ENCODE measurements around the gene CSTB.

CSTB gene

GRCh38 chr21:43820466-43820865 is 44.4 kb upstream of the CSTB start:
- H3K4me2 ChIP-seq (ENCODE audit: low read depth, low read length), result no peak overlapping the region
- peaks cover 8% of the 10 kb centered on the region; the same call in 1 of the 2 replicates for H3F3A ChIP-seq (ENCODE audit: insufficient read depth, low read length)
- H3K79me2 ChIP-seq (ENCODE audit: low read length), result no peaks in the 10 kb centered on the region
- no peak for DNase-seq
- H3K9me2 ChIP-seq (replicated peaks; ENCODE audit: insufficient read depth, low read length), result no peaks in the 10 kb centered on the region
- H3K9ac ChIP-seq (ENCODE audit: low read length), result no peak overlapping the region
- H3K4me3 ChIP-seq (ENCODE audit: low read length), result no peak overlapping the region
- H3K9me3 ChIP-seq (replicated peaks; ENCODE audit: insufficient read depth, low read length), result no peaks in the 10 kb centered on the region
- H3K4me1 ChIP-seq (ENCODE audit: low read length), result peaks cover 9% of the 10 kb centered on the region
- no peak for TF ChIP-seq EZH2phosphoT487 (IDR thresholded peaks at IDR 0.05; ENCODE audit: low read length)
- TF ChIP-seq, protein P1, sequence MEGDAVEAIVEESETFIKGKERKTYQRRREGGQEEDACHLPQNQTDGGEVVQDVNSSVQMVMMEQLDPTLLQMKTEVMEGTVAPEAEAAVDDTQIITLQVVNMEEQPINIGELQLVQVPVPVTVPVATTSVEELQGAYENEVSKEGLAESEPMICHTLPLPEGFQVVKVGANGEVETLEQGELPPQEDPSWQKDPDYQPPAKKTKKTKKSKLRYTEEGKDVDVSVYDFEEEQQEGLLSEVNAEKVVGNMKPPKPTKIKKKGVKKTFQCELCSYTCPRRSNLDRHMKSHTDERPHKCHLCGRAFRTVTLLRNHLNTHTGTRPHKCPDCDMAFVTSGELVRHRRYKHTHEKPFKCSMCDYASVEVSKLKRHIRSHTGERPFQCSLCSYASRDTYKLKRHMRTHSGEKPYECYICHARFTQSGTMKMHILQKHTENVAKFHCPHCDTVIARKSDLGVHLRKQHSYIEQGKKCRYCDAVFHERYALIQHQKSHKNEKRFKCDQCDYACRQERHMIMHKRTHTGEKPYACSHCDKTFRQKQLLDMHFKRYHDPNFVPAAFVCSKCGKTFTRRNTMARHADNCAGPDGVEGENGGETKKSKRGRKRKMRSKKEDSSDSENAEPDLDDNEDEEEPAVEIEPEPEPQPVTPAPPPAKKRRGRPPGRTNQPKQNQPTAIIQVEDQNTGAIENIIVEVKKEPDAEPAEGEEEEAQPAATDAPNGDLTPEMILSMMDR (IDR thresholded peaks at IDR 0.05; ENCODE audit: low read length), result no peak
- TF ChIP-seq EZH2 (optimal IDR thresholded peaks at IDR 0.05; ENCODE audit: low read depth, low read length), result no peak
- no peaks in the 10 kb centered on the region for H4K20me1 ChIP-seq (ENCODE audit: insufficient read depth, low read length)
- H3K36me3 ChIP-seq (replicated peaks; ENCODE audit: insufficient read depth, low read length), result no peaks in the 10 kb centered on the region
- H3K27ac ChIP-seq (ENCODE audit: low read length), result no peak overlapping the region
- H3K27me3 ChIP-seq (replicated peaks; ENCODE audit: insufficient read depth, low read length), result peaks cover 10% of the 10 kb centered on the region
- H2AFZ ChIP-seq (ENCODE audit: low read length), result no peak overlapping the region

DNA sequence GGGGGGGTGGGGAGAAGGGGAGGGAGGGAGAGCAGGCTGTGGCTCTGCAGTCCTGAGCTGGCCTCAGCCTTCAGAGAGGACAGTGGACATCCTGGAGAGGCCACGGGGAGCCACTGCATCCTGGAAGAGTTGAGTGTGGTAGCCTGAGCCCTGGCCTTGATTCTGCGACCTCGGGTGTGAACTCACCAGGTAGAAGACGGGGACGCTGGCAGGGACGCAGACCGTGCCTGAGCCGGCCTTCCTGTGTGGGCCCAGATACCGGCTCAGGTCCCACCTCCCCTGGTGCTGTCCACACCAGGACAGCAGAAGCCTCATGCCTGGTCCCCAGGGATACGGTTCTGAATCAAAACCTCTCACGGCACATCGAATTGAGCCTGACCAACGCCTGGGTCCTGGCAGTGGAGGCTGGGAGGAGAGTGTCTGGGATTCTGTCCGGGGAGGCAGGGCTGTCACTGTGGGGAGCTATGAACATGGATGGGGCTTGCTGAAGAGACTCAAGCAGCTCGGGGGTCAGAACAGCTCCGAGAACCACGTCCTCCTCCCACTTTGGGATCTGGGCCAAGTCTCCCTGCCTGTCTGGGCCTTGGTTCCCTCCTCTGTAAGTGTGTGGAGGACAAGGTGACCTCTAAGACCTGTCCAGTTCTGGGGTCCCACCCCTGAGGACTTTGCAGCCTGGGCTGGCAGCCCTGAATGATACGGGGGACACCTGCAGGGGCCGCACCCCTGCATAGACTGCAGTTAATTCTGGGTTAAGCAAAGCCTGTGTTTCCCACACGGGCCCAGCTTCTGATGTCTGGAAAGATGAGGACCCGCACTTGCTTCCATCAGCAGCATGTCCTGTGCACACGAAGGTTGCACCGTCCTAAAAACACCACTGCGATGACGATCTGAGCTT is 43.6 kb upstream of the CSTB start:
- Histone ChIP-seq H3K4me1 (ENCODE audit: low read length) (peaks cover 9% of the 10 kb centered on the region), H3K79me2 (ENCODE audit: low read length) (no peaks in the 10 kb centered on the region), H3K4me2 (ENCODE audit: low read depth, low read length) (no peak overlapping the region), H4K20me1 (ENCODE audit: insufficient read depth, low read length) (no peaks in the 10 kb centered on the region), H2AFZ (ENCODE audit: low read length) (no peak overlapping the region), H3K9me3 (replicated peaks; ENCODE audit: insufficient read depth, low read length) (no peaks in the 10 kb centered on the region), H3K9ac (ENCODE audit: low read length) (no peak overlapping the region), H3K36me3 (replicated peaks; ENCODE audit: insufficient read depth, low read length) (no peaks in the 10 kb centered on the region), H3F3A (ENCODE audit: insufficient read depth, low read length) (peaks cover 8% of the 10 kb centered on the region; the same call in 1 of the 2 replicates), H3K27me3 (replicated peaks; ENCODE audit: insufficient read depth, low read length) (peaks cover 2% of the 10 kb centered on the region; the same call in 1 of the 2 replicates), H3K4me3 (ENCODE audit: low read length) (no peak overlapping the region), H3K9me2 (replicated peaks; ENCODE audit: insufficient read depth, low read length) (no peaks in the 10 kb centered on the region), H3K27ac (ENCODE audit: low read length) (no peak overlapping the region)
- no peak for DNase-seq
- TF ChIP-seq EZH2phosphoT487 (IDR thresholded peaks at IDR 0.05; ENCODE audit: low read length) (no peak), EZH2 (optimal IDR thresholded peaks at IDR 0.05; ENCODE audit: low read depth, low read length) (no peak)
- TF ChIP-seq, protein P1 (IDR thresholded peaks at IDR 0.05; ENCODE audit: low read length), result no peak

GRCh38 chr21:43818685-43819084 is 42.6 kb upstream of the CSTB start:
- no peak for DNase-seq
- H2AFZ ChIP-seq (ENCODE audit: low read length), result 0 out of 2 replicates have a peak overlapping the region, but pooled peaks have one; percentile 23
- peaks cover 8% of the 10 kb centered on the region; the same call in 1 of the 2 replicates for H3F3A ChIP-seq (ENCODE audit: insufficient read depth, low read length)
- no peaks in the 10 kb centered on the region for H3K79me2 ChIP-seq (ENCODE audit: low read length)
- peaks cover 9% of the 10 kb centered on the region for H3K4me1 ChIP-seq (ENCODE audit: low read length)
- H3K9me3 ChIP-seq (replicated peaks; ENCODE audit: insufficient read depth, low read length), result no peaks in the 10 kb centered on the region
- H3K27me3 ChIP-seq (replicated peaks; ENCODE audit: insufficient read depth, low read length), result no peaks in the 10 kb centered on the region
- H3K36me3 ChIP-seq (replicated peaks; ENCODE audit: insufficient read depth, low read length), result no peaks in the 10 kb centered on the region
- H4K20me1 ChIP-seq (ENCODE audit: insufficient read depth, low read length), result no peaks in the 10 kb centered on the region
- no peak overlapping the region for H3K27ac ChIP-seq (ENCODE audit: low read length)
- no peak overlapping the region for H3K4me3 ChIP-seq (ENCODE audit: low read length)
- no peak overlapping the region for H3K9ac ChIP-seq (ENCODE audit: low read length)
- peak overlapping the region; percentile 15 for H3K4me2 ChIP-seq (ENCODE audit: low read depth, low read length)
- no peak for TF ChIP-seq EZH2 (optimal IDR thresholded peaks at IDR 0.05; ENCODE audit: low read depth, low read length)
- TF ChIP-seq, protein P1 (IDR thresholded peaks at IDR 0.05; ENCODE audit: low read length), result no peak
- H3K9me2 ChIP-seq (replicated peaks; ENCODE audit: insufficient read depth, low read length), result no peaks in the 10 kb centered on the region

Measured in MM.1S (cell line).